BJ (cell line): Measurements from ENCODE around the gene NCAN. TPM values are rescaled to one million over a fixed set of nuclear protein-coding genes. Genes with fewer than 3 reads are reported as not detected.

Source experiments
- CTCF ChIA-PET: fragments of 350-600 bp; formaldehyde crosslinking; extraction: SDS; loops from one replicate; lab custom pipeline; 2021; ENCODE audit warnings: antibody characterized with exemption, inconsistent platforms; lab: Yijun Ruan, JAX
- POLR2A ChIA-PET: fragments of 300-600 bp; sonication (Branson Sonifier 250); formaldehyde crosslinking; extraction: SDS; loops from one replicate; lab custom pipeline; 2021; ENCODE audit warnings: antibody characterized with exemption; lab: Charles Lee
- DNase-seq: peaks from one replicate; pipeline ENCODE4 v3.0.0-alpha.2; 2011; ENCODE audit warnings: low read depth
- H3K27me3 ChIP-seq: 2 replicates; pipeline ENCODE4 v1.6.0; 2011; ENCODE audit warnings: low read length; ENCODE audit not compliant: control insufficient read depth, insufficient read depth
- H3K36me3 ChIP-seq: 2 replicates; pipeline ENCODE4 v1.5.1; 2011; ENCODE audit warnings: low read length; ENCODE audit not compliant: control insufficient read depth, insufficient read depth
- H3K4me3 ChIP-seq: 2 replicates; pipeline ENCODE4 v1.5.1; 2011; ENCODE audit warnings: low read depth, mild to moderate bottlenecking, control low read depth, low read length
- CTCF ChIP-seq: IDR thresholded peaks from 2 replicates; pipeline ENCODE4 v1.5.1; 2011; ENCODE audit warnings: low read depth, mild to moderate bottlenecking, control low read depth, inconsistent platforms, low read length, moderate library complexity; ENCODE audit not compliant: insufficient read depth
- polyA plus RNA-seq: library from polyadenylated mRNA; depleted of rRNA; stranded (reverse); fragments of >200 nt; gene quantifications from 2 replicates; pipeline ENCODE4 v1.2.3, GENCODE V29; 2011; rRNA removed
- small RNA-seq: library from RNA; depleted of rRNA; stranded (forward); fragments of <200 nt; gene quantifications from one replicate; pipeline ENCODE3, GENCODE V24; 2012; ENCODE audit warnings: low replicate concordance, low read depth; ENCODE audit not compliant: insufficient read length

Gene NCAN
- polyA plus RNA-seq, 1 experiment: not detected

GRCh38 chr19:19294914-19295313 is 83.2 kb downstream of the NCAN start:
- ChIA-PET CTCF (interaction anchor here (0.6 kb wide), 2 partner anchors 17 to 35 kb away, joined by 3 read pairs; no protein-coding TSS in a partner anchor), POLR2A (no interaction called here)
- no peak for DNase-seq
- peaks cover 4% of the 10 kb centered on the region for H3K36me3 ChIP-seq
- no peak overlapping the region for H3K4me3 ChIP-seq
- no peaks in the 10 kb centered on the region for H3K27me3 ChIP-seq
- TF ChIP-seq CTCF: no peak

DNA sequence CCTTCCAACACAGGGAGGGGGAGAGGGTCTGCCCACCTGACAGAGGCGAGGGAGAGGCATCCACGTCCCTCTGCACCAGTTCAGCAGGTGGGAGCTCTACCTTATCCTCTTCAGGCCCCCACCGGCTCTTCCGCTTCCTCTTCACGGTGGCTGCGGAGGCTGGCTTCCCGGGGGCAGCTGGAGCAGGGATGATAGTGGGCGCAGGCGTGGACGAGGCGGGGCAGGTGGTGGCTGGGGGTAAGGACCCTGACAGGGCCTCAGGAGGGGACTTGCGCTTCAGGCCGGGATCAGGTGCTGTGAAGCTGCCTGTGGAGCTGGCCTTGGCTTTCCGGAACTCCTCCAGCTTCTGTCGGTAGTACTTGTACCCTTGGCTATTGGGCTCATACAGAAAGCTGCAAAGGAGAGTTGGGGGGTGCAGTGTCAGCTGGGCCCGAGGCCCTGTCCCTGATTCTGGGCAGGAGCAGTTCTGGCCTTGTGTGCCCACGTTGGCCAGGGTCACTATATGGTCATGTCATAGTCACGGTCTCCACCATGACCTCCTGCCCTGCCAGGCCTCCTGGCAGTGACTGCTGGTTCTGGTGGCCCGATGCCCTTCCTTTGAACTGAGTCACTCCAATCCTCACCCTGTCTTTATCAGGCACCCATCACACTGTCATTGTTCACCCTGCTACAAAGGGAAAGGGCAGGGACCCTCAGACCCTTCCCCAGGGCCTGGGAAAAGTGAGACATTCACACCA is 85.4 kb downstream of the NCAN start:
- H3K4me3 ChIP-seq: no peak overlapping the region
- no peaks in the 10 kb centered on the region for H3K27me3 ChIP-seq
- no peak for DNase-seq
- ChIA-PET CTCF (no interaction called here), POLR2A (no interaction called here)
- peaks cover 15% of the 10 kb centered on the region for H3K36me3 ChIP-seq
- no peak for TF ChIP-seq CTCF

DNA sequence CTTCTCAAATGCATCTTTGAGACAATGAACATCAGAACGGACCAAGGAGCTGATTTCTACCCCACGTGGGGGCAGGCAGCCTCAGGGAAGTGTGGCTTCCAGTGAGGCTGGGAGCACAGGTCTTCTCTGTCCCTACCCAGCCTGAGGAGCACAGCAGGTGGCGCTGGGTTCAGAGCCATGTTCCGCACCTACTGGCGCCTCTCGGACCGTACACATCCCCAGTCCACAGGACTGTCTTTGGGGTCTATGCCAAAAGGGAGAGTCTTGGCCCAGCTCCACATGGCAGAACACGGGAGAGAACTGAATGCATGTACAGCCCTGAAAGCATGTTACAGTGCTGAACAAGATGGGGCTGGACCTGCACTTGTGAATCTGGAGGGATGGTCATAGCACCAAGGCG is 86.0 kb downstream of the NCAN start:
- H3K36me3 ChIP-seq: peaks cover 16% of the 10 kb centered on the region
- POLR2A ChIA-PET: no interaction called here
- DNase-seq: no peak
- CTCF ChIA-PET: no interaction called here
- no peak for TF ChIP-seq CTCF
- H3K4me3 ChIP-seq: no peak overlapping the region
- no peaks in the 10 kb centered on the region for H3K27me3 ChIP-seq

DNA sequence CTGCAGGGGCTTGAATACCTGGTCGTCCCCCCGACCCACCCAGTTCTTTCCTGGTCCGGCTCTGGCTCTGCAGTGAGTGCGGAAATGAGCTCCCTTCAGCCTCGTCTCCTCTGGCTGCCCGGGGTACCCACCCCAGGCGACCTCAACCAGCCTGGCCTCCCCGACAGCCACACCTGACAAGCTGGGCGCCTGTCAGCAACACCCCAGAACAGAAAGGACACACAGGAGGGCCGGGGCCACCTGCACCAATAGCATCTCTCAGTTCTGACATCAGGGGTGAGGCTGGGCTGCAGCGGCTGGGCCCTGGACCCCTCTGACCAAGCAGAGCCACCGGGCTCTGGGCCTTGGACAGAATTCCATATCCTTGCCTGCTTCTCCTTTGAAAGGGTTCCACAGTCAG is 88.9 kb downstream of the NCAN start:
- no peak for DNase-seq
- ChIA-PET POLR2A (no interaction called here), CTCF (no interaction called here)
- TF ChIP-seq CTCF: no peak
- Histone ChIP-seq H3K36me3 (peaks cover 27% of the 10 kb centered on the region), H3K4me3 (no peak overlapping the region), H3K27me3 (no peaks in the 10 kb centered on the region)

Small RNA genes within 50 kb of the gene (small RNA-seq; reads per million reads assigned to genes)
- gene RNU6-1028P: not detected

Other genes starting within 250 kb of the NCAN start
- gene SUGP2, start 178.4 kb upstream of the NCAN start, polyA plus RNA-seq: 33.0 and 37.4 TPM in 2 replicates
- gene ARMC6, start 178.4 kb upstream of the NCAN start, polyA plus RNA-seq: 20.7 and 31.5 TPM in 2 replicates
- gene SLC25A42, start 148.0 kb upstream of the NCAN start, polyA plus RNA-seq: 3.8 and 5.8 TPM in 2 replicates
- gene TMEM161A, start 73.5 kb upstream of the NCAN start, polyA plus RNA-seq: 23.6 and 40.1 TPM in 2 replicates
- 0.10 and 0.39 TPM in 2 replicates for gene MEF2B, start 41.7 kb upstream of the NCAN start, polyA plus RNA-seq
- 23.2 and 27.5 TPM in 2 replicates for gene BORCS8, start 19.8 kb upstream of the NCAN start, polyA plus RNA-seq
- 61.6 and 72.5 TPM in 2 replicates for gene RFXANK, start 19.7 kb upstream of the NCAN start, polyA plus RNA-seq
- gene NR2C2AP, start 8.5 kb upstream of the NCAN start, polyA plus RNA-seq: 10.0 and 12.1 TPM in 2 replicates
- 3.1 and 5.6 TPM in 2 replicates for gene TM6SF2, start 61.3 kb downstream of the NCAN start, polyA plus RNA-seq
- 28.9 and 34.1 TPM in 2 replicates for gene SUGP1, start 108.6 kb downstream of the NCAN start, polyA plus RNA-seq
- 16.0 and 25.9 TPM in 2 replicates for gene MAU2, start 108.9 kb downstream of the NCAN start, polyA plus RNA-seq
- gene GATAD2A, start 193.7 kb downstream of the NCAN start, polyA plus RNA-seq: 18.2 and 24.2 TPM in 2 replicates